ENCODE results near the gene SHE. TPM values are rescaled to one million over a fixed set of nuclear protein-coding genes. Genes with fewer than 3 reads are reported as not detected.

Gene SHE
- total and polyA plus RNA-seq, 2 of the 8 experiments (the other 6 are each of a cell fraction or from before 2014, with no cell fraction given), result 0.44 to 0.45 TPM

DNA sequence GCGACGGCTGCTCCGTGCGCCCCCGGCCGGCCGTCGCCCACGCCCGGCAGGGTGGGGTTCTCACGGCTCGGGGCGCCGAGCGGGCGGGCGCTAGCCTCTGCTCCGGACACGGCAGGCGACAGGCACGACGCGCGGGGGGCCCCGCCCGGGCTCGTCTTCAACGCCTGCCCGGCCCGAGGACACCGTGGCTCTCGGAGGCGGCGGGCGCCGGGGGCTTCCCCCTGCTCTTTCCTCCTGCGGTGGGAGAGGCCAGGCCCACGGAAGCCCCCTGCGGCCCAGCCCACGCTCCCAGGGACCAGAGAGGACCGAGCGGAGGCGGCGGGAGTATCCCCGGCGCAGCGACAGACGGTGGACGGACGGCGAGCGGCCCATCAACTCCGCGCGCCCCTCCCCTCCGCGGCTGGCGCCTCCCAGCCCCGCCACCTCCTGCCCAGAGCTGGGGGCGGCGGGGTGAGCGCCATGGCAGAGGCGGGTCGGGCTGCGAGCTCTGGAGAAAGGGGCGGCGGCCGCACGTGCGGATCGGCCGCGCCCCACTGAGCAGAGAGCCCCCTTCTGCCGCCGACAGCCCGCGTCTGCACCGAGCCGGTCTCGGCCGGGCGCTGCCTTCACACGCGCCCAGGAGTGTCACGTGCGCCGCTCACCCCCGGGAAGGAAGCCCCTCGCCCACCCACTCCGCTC is at the start of gene SHE, which contains the start of gene TDRD10 (continued):
- TF ChIP-seq TEAD4 (IDR thresholded peaks at IDR 0.05; ENCODE audit: low read depth, low read length), result no peak
- no peak for TF ChIP-seq POU5F1 (IDR thresholded peaks at IDR 0.05; ENCODE audit: low read depth, low read length)
- no peak for TF ChIP-seq SIX5 (IDR thresholded peaks at IDR 0.05; ENCODE audit: low read depth, low read length)
- TF ChIP-seq TCF12 (IDR thresholded peaks at IDR 0.05; ENCODE audit: low read depth, low read length), result 0 out of 2 replicates have a peak, but pooled peaks have one; percentile 7
- TF ChIP-seq JUN (IDR thresholded peaks at IDR 0.05; ENCODE audit: low read depth, low read length), result peak; percentile 38; the same call in 1 of the 2 replicates
- TF ChIP-seq ASH2L (IDR thresholded peaks at IDR 0.05; ENCODE audit: low read length), result peak; percentile 32
- no peak for TF ChIP-seq POLR2AphosphoS5 (IDR thresholded peaks at IDR 0.05; ENCODE audit: low read depth, low read length)
- TF ChIP-seq RNF2 (IDR thresholded peaks at IDR 0.05; ENCODE audit: borderline replicate concordance, low read depth, low read length, missing control alignments, poor library complexity, severe bottlenecking), result no peak
- TF ChIP-seq FOSL1 (IDR thresholded peaks at IDR 0.05; ENCODE audit: insufficient read depth, low read depth, low read length), result no peak
- TF ChIP-seq, protein P1, sequence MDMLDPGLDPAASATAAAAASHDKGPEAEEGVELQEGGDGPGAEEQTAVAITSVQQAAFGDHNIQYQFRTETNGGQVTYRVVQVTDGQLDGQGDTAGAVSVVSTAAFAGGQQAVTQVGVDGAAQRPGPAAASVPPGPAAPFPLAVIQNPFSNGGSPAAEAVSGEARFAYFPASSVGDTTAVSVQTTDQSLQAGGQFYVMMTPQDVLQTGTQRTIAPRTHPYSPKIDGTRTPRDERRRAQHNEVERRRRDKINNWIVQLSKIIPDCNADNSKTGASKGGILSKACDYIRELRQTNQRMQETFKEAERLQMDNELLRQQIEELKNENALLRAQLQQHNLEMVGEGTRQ (IDR thresholded peaks at IDR 0.05; ENCODE audit: low read length), result peak; percentile 62
- no peak for TF ChIP-seq ZNF274 (IDR thresholded peaks at IDR 0.05; ENCODE audit: borderline replicate concordance, extremely low read depth, low read length)
- no peak for TF ChIP-seq SRF (IDR thresholded peaks at IDR 0.05; ENCODE audit: low read depth, low read length)
- no peak for TF ChIP-seq CEBPB (IDR thresholded peaks at IDR 0.05; ENCODE audit: low read depth, low read length)
- TF ChIP-seq, protein P2, sequence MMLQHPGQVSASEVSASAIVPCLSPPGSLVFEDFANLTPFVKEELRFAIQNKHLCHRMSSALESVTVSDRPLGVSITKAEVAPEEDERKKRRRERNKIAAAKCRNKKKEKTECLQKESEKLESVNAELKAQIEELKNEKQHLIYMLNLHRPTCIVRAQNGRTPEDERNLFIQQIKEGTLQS (IDR thresholded peaks at IDR 0.05; ENCODE audit: insufficient read depth, low read depth, low read length), result 0 out of 2 replicates have a peak, but pooled peaks have one; percentile 9
- TF ChIP-seq YY1 (IDR thresholded peaks at IDR 0.05; ENCODE audit: low read depth, low read length), result 0 out of 2 replicates have a peak, but pooled peaks have one; percentile 27
- no peak for TF ChIP-seq BCL11A (IDR thresholded peaks at IDR 0.05; ENCODE audit: low read depth in 2 of 2, low read length in 2 of 2)
- TF ChIP-seq, protein P3, sequence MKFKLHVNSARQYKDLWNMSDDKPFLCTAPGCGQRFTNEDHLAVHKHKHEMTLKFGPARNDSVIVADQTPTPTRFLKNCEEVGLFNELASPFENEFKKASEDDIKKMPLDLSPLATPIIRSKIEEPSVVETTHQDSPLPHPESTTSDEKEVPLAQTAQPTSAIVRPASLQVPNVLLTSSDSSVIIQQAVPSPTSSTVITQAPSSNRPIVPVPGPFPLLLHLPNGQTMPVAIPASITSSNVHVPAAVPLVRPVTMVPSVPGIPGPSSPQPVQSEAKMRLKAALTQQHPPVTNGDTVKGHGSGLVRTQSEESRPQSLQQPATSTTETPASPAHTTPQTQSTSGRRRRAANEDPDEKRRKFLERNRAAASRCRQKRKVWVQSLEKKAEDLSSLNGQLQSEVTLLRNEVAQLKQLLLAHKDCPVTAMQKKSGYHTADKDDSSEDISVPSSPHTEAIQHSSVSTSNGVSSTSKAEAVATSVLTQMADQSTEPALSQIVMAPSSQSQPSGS (IDR thresholded peaks at IDR 0.05; ENCODE audit: low read length), result no peak
- peak; percentile 41; the same call in 1 of the 2 replicates for TF ChIP-seq SUZ12 (IDR thresholded peaks at IDR 0.05; ENCODE audit: low read length)
- TF ChIP-seq SAP30 (IDR thresholded peaks at IDR 0.05; ENCODE audit: insufficient read depth, insufficient replicate concordance, low read length), result no peak
- no peak for TF ChIP-seq SP2 (IDR thresholded peaks at IDR 0.05; ENCODE audit: low read length)
- TF ChIP-seq TAF7 (optimal IDR thresholded peaks at IDR 0.05; ENCODE audit: borderline replicate concordance, low read depth, low read length), result peak; percentile 52

Data from H1 (cell line).